Cardiac fibroblast (primary cell): ENCODE results near the gene RAPH1.
"Not testable (repeated sequence)": the region's sequence is repeated elsewhere in the genome, so short reads cannot be mapped to it uniquely, and the experiment has no call there.

Experiments
- DNase-seq, 2 donors: peaks; one replicate each; pipeline versions ENCODE4 v3.0.0 to v3.0.0-alpha.2; 2010; ENCODE audit warnings: low read depth in 2 of 2
- H3K4me3 ChIP-seq, 2 donors: replicated peaks in 1 of 2; 1 replicate in 1 of 2; 2 replicates in 1 of 2; pipeline ENCODE4 v1.5.1; 2011; ENCODE audit warnings: low read depth in 2 of 2, low read length in 2 of 2, mild to moderate bottlenecking in 2 of 2, moderate library complexity in 1 of 2
- CTCF ChIP-seq: IDR thresholded peaks from one replicate; pipeline ENCODE4 v1.5.1; 2011; ENCODE audit warnings: low read depth, mild to moderate bottlenecking, low read length, inconsistent platforms

Gene RAPH1

GRCh38 chr2:203510941-203511305 is 24.2 kb downstream of the RAPH1 start:
- no peak overlapping the region for H3K4me3 ChIP-seq
- TF ChIP-seq CTCF: no peak
- peak in 1 of 2 donors; percentile 34 for DNase-seq

- no peak for DNase-seq
- no peak overlapping the region for H3K4me3 ChIP-seq
- no peak for TF ChIP-seq CTCF
Measured at GRCh38 chr2:203510256-203510940, 24.7 kb downstream of the RAPH1 start.

DNA sequence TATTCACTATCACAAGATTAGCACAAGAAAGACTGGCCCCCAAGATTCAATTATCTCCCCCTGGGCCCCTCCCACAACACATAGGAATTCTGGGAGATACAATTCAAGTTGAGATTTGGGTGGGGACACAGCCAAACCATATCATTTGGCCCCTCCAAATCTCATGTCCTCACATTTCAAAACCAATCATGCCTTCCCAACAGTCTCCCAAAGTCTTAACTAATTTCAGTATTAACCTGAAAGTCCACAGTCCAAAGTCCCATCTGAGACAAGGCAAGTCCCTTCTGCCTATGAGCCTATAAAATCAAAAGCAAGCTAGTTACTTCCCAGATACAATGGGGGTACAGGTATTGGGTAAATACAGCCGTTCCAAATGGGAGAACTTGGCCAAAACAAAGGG is 31.6 kb downstream of the RAPH1 start:
- DNase-seq, H3K4me3 ChIP-seq: not testable (repeated sequence)

DNA sequence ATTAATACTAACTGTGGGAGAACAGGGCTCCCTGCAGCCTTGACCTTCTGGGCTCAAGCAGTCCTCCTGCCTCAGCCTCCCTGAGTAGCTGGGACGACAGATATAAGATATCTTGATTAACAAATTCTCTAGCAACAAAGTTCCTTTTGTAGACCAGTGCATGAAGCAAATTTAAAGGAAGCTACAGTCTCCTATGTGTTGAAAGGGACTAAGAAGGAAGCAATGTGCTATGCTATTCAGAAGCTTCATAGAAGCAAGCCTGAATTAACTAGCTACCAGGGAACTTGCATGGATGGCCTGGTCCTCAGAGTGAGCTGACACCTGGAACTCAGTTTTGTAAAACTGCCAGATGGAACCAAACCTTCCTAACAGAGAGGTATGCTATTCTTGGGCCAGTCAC is 33.2 kb downstream of the RAPH1 start:
- no peak overlapping the region for H3K4me3 ChIP-seq
- TF ChIP-seq CTCF: no peak
- no peak for DNase-seq

GRCh38 chr2:203500951-203501350 is 34.1 kb downstream of the RAPH1 start:
- DNase-seq: no peak
- no peak overlapping the region for H3K4me3 ChIP-seq
- TF ChIP-seq CTCF: no peak

GRCh38 chr2:203500297-203500696 is 34.8 kb downstream of the RAPH1 start:
- no peak overlapping the region for H3K4me3 ChIP-seq
- no peak for TF ChIP-seq CTCF
- DNase-seq: no peak

- peak; percentile 81 to 91 for DNase-seq
- H3K4me3 ChIP-seq: peak overlapping the region in 1 of 2 donors; percentile 16
- no peak for TF ChIP-seq CTCF
Measured at GRCh38 chr2:203498161-203498560, 36.9 kb downstream of the RAPH1 start.
